KMS-11 (cell line): ENCODE measurements around the gene FAM171A2.

ENCODE experiments used
- H2AFZ ChIP-seq: fragments of 200-600 bp; sonication (generic); 2 replicates; pipeline ENCODE4 v1.6.1; 2016; ENCODE audit warnings: antibody characterized with exemption, mixed run types, low read depth
- H3K27ac ChIP-seq: fragments of 200-600 bp; sonication (generic); 2 replicates; pipeline ENCODE4 v1.6.1; 2016; ENCODE audit warnings: mild to moderate bottlenecking, mixed run types
- H3K27me3 ChIP-seq: fragments of 200-600 bp; sonication (generic); 2 replicates; pipeline ENCODE4 v1.6.1; 2017; ENCODE audit warnings: mild to moderate bottlenecking, low read depth, mixed run types, moderate library complexity; ENCODE audit not compliant: insufficient read depth
- H3K36me3 ChIP-seq: fragments of 200-600 bp; sonication (generic); 2 replicates; pipeline ENCODE4 v1.6.1; 2017; ENCODE audit warnings: mild to moderate bottlenecking, mixed run types; ENCODE audit not compliant: insufficient read depth
- H3K4me1 ChIP-seq: fragments of 200-600 bp; sonication (generic); 2 replicates; pipeline ENCODE4 v1.6.1; 2016; ENCODE audit warnings: mild to moderate bottlenecking, low read depth, mixed run types; ENCODE audit not compliant: poor library complexity, severe bottlenecking
- H3K4me2 ChIP-seq: fragments of 200-600 bp; sonication (generic); 2 replicates; pipeline ENCODE4 v1.7.0; 2016; ENCODE audit warnings: mild to moderate bottlenecking, mixed run types
- H3K4me3 ChIP-seq: fragments of 200-600 bp; sonication (generic); IDR thresholded peaks from 2 replicates; pipeline ENCODE4 v1.6.1; 2017; ENCODE audit warnings: low read depth, low read length, mixed read lengths; ENCODE audit not compliant: insufficient read depth
- H3K79me2 ChIP-seq: fragments of 200-600 bp; sonication (generic); 2 replicates; pipeline ENCODE4 v1.6.1; 2016; ENCODE audit warnings: low read depth, mixed run types; ENCODE audit not compliant: insufficient read depth
- H3K9ac ChIP-seq: fragments of 200-600 bp; sonication (generic); 2 replicates; pipeline ENCODE4 v1.6.1; 2016; ENCODE audit warnings: mild to moderate bottlenecking, mixed run types
- H4K20me1 ChIP-seq: fragments of 200-600 bp; sonication (generic); 2 replicates; pipeline ENCODE4 v1.6.1; 2016; ENCODE audit warnings: mild to moderate bottlenecking, mixed run types; ENCODE audit not compliant: insufficient read depth
- CTCF ChIP-seq: fragments of 200-600 bp; sonication (generic); conservative IDR thresholded peaks from 2 replicates; pipeline ENCODE4 v1.6.1; 2017; ENCODE audit warnings: low read depth, mild to moderate bottlenecking, antibody characterized with exemption, low read length, moderate library complexity, mixed read lengths

Gene FAM171A2

GRCh38 chr17:44307387-44308186 lies 56.1 kb downstream of the FAM171A2 start:
- Histone ChIP-seq H3K9ac (no peak overlapping the region), H3K4me1 (peaks cover 6% of the 10 kb centered on the region), H4K20me1 (no peaks in the 10 kb centered on the region), H3K4me3 (no peak overlapping the region), H2AFZ (no peak overlapping the region), H3K36me3 (no peaks in the 10 kb centered on the region), H3K27me3 (peaks cover 57% of the 10 kb centered on the region), H3K79me2 (no peaks in the 10 kb centered on the region), H3K4me2 (peak overlapping the region; percentile 51; the same call in 1 of the 2 replicates), H3K27ac (no peak overlapping the region)
- no peak for TF ChIP-seq CTCF

GRCh38 chr17:44304651-44305050 lies 59.0 kb downstream of the FAM171A2 start:
- no peak overlapping the region for H3K4me3 ChIP-seq
- H3K79me2 ChIP-seq: no peaks in the 10 kb centered on the region
- H3K27me3 ChIP-seq: peaks cover 39% of the 10 kb centered on the region
- H2AFZ ChIP-seq: no peak overlapping the region
- peaks cover 6% of the 10 kb centered on the region for H3K4me1 ChIP-seq
- H3K36me3 ChIP-seq: no peaks in the 10 kb centered on the region
- H4K20me1 ChIP-seq: 0 out of 2 replicates have a peak, but pooled peaks cover 3% of the 10 kb centered on the region
- H3K9ac ChIP-seq: no peak overlapping the region
- H3K4me2 ChIP-seq: no peak overlapping the region
- no peak overlapping the region for H3K27ac ChIP-seq
- TF ChIP-seq CTCF: no peak
